Hematopoietic multipotent progenitor cell treated with erythropoietin and hydrocortisone succinate and interleukin-3 and kit ligand, for 15 days (in vitro differentiated cells): ENCODE measurements around the gene AJM1.

Experiments
- DNase-seq: peaks from one replicate; pipeline ENCODE4 v3.0.0-alpha.2; 2015; ENCODE audit warnings: low spot score

The AJM1 gene

DNA sequence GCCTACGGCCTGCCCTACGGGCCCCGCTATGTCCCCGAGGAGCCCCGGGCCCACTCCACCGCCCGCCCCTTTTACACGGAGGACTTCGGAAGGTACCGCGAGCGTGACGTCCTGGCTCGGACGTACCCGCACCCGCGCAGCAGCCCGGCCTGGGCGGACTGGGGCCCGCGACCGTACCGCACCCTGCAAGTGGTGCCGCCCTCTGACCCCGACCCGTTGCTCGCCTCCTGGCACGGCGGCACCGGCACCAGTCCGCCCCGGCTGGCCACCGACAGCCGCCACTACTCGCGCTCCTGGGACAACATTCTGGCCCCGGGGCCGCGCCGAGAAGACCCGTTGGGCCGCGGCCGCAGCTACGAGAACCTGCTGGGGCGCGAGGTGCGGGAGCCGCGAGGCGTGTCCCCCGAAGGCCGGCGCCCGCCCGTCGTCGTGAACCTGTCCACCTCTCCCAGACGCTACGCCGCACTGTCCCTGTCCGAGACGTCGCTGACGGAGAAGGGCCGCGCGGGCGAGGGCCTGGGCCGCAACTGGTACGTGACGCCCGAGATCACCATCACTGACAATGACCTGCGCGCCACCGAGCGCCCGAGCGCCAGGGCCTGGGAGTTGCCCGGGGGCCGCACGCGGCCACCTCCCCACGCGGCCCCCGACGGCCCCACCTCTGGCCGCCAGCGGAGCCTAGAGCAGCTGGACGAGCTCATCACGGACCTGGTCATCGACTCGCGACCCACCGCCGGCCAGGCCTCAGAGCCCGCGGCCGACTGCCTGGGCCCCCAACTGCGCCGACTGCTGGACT lies 3.4 kb downstream of the AJM1 start:
- DNase-seq: no peak

- no peak for DNase-seq
Observed at GRCh38 chr9:136846376-136847087, 4.3 kb downstream of the AJM1 start.

DNA sequence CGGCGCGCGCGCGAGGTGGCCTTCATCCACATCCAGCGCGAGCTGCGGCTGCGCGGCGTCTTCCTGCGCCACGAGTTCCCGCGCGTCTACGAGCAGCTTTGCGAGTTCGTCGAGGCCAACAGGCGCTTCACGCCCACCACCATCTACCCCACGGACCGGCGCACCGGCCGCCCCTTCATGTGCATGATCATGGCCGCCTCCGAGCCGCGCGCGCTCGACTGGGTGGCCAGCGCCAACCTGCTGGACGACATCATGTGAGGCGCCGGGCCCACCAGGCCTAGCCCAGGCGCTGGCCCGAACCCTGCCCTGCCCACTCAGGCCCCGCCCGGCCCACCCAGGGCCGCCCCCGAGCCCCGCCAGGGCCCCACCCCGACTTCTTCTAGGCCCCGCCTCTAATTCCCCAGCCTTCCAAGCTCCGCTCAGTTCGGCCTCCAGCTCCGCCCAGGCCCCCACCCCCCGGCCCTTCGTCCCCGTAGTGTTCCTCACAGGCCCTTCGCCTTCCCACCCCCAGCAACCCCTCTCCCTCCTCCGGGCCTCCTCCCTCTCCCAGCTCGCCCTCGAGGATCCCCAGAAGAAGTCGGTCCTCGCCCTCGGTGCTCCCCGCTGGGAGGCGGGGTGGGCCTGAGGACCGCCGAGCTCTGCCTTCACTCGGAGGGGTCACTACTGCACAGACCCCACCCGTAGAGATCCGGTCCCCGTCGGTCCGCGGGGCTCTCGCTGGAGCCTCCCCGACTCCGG lies 5.0 kb downstream of the AJM1 start:
- peak; percentile 25 for DNase-seq

- peak; percentile 58 for DNase-seq
Observed at GRCh38 chr9:136847826-136848392, 5.6 kb downstream of the AJM1 start.

DNA sequence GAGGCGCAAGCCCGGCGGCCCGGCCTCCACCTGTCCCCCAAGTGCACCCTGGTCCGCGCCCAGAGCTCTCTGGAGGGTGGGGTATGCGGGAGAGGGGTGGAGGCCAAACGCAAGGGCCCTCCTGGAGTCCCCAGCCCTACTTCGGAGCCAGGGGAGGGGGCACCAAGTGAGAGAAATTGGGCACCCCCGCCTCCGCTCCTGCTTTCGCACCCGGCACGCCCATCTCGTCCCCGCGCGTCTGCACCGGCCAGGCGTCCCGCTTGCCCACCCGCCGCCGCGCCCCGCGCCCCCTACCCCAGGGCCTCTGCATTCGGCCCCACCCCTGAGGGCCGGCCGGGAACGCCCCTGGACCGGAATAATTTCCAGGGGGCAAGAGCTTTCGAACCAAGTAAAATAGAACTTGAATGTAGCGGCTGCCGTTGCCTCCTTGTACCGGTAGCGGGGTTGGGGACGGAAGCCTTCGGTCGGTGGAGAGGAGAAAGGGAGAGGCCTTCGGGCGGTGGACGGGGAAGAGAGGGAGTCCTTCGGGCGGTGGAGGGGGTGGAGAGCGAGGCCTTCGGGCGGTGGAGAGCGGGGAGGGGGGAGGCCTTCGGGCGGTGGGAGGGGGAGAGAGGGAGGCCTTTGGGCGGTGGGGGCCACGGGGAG lies 6.2 kb downstream of the AJM1 start:
- peak; percentile 44 for DNase-seq

DNA sequence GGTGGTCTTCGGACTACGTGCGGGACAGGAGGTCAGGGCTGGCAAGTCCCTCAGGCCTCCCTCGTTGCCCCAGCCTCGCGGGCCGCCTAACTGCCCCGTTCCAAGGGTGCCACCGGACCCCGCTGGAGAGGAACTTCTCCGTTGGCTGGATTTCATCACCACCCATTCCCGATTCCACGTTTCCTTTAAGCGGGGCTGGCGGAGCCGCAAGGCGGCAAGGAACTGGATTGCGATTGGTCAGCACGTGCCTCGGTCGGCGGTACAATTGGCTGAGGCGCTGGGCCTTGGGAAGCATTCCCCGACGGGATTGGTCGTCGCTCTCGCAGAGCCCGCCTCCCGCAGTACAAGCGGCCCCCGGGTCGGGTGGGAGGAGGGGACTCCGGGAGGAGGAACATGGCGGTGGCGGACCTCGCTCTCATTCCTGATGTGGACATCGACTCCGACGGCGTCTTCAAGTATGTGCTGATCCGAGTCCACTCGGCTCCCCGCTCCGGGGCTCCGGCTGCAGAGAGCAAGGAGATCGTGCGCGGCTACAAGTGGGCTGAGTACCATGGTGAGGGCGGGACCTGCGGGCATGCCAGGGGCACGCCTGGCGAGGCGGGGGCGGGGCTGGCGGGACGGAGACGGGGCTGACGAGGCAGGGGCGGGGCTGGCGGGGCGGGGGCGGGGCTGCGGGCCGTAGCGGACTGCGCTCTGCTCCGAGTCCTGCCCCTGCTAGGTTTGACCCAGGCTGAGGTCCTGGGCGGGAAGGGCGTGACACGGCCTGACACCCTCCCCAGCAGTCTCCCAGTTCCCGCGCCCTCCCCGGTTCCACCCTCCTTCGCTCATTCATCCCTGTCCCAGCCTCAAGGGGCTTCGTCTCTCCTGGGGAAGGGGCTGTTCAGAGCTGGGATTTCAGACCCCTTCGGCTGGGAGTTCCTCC lies 7.0 kb downstream of the AJM1 start, which contains the start of gene PHPT1:
Gene PHPT1, plus strand, starts transcription at position 372 of the 922 bp plus-strand sequence. Its CDS starts 22 bp downstream, at position 394.
- DNase-seq: peak; percentile 98

- no peak for DNase-seq
Observed at GRCh38 chr9:136849960-136850865, 7.9 kb downstream of the AJM1 start.

- no peak for DNase-seq
Observed at GRCh38 chr9:136850866-136851775, 8.8 kb downstream of the AJM1 start.

DNA sequence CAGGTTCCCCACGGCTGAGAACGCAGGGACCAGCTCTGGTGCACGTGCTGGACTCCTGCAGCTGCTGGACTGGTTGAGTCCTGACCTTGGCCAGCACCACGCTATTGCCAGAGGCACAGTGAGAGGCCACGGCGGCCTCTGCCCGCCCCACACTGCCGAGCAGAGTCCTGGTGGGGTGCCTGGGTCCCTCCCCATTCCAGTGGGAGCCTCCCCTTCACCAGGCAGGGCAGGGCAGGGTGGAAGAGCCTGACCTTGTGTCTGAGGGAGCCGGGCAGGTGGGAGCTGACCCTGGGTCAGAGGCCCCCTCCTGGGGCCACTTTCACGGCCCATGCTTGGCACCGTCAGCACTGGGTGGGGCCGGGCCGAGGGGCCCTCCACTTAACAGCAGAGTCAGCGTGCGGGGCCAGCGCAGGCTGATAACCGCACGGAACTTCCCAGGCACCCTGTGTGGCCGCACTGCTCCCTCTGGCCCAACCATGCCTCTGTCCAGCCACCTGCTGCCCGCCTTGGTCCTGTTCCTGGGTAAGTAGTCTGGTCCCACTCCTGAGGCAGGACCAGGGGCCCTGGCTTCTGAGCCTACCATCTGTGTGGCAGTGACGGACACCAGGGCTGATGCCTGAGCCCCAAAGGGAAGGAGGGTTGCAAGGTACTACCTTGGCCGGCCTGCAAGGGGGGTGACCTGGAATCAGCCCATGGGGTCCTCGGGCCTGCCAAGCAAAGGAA lies 9.8 kb downstream of the AJM1 start, which contains the start of gene MAMDC4:
Gene MAMDC4, plus strand, starts transcription at position 406 of the 723 bp plus-strand sequence. Its CDS starts 71 bp downstream, at position 477.
- DNase-seq: no peak

GRCh38 chr9:136852664-136853595 lies 10.7 kb downstream of the AJM1 start:
- DNase-seq: no peak

- DNase-seq: no peak
Observed at GRCh38 chr9:136853596-136854112, 11.4 kb downstream of the AJM1 start.

DNA sequence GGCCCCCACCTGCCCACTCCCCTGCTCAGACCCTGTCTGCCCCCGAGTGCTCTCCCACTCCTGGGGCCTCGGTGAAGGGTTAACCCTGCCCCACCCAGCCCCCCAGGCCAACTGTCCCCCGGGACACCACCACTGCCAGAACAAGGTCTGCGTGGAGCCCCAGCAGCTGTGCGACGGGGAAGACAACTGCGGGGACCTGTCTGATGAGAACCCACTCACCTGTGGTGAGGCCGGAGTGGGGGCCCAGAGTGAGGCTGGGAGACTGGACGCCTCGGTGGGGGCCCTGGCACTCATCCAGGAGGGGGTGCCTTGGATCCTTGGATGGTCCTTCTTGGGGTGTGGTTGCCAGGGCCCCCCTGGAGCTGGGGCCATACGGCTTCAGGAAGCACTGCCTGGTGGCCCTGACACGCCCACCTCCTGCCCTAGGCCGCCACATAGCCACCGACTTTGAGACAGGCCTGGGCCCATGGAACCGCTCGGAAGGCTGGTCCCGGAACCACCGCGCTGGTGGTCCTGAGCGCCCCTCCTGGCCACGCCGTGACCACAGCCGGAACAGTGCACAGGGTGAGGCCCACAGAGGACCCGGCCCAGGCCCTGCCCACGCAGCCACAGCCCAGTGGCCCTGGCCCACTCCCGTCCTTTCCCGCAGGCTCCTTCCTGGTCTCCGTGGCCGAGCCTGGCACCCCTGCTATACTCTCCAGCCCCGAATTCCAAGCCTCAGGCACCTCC lies 12.0 kb downstream of the AJM1 start:
- no peak for DNase-seq

- no peak for DNase-seq
Observed at GRCh38 chr9:136854842-136855460, 12.7 kb downstream of the AJM1 start.

DNA sequence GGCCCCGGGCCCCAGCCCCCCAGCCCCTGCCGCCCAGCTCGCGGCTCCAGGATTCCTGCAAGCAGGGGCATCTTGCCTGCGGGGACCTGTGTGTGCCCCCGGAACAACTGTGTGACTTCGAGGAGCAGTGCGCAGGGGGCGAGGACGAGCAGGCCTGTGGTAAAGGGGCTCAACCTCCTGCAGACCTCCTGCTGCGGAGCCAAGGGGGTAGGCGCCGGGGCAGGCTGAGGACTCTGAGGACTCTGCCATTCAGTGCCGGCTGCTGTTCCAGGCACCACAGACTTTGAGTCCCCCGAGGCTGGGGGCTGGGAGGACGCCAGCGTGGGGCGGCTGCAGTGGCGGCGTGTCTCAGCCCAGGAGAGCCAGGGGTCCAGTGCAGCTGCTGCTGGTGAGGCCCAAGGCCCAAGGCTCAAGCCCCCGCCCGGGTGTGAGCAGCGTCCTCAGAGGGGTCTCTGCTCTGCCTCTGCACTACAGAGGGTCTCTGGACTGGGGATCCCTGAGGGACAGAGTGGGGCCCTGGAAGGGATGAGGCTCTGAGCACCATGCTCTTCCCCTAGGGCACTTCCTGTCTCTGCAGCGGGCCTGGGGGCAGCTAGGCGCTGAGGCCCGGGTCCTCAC lies 13.3 kb downstream of the AJM1 start:
- DNase-seq: no peak

DNA sequence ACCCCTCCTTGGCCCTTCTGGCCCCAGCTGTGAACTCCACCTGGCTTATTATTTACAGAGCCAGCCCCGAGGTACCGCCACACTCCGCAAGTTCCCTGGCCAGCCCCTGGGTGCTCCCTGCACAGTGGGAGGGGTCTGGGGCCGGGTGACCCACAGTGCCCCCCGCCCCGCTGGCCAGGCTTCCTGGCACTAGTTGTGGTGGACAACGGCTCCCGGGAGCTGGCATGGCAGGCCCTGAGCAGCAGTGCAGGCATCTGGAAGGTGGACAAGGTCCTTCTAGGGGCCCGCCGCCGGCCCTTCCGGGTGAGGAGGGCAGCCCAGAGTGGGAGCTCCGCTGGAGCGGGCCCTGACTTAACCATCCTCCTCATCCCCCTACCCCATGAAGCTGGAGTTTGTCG lies 13.8 kb downstream of the AJM1 start:
- DNase-seq: no peak
